SU-DHL-6 (cell line): ENCODE measurements around the gene UBE2Z.
A peak's percentile ranks its signal among the peaks of the same experiment; 100 is the strongest.

Source experiments
- H2AFZ ChIP-seq: fragments of 200-600 bp; sonication (generic); 2 replicates; pipeline ENCODE4 v1.6.1; 2014; ENCODE audit warnings: low read depth, mild to moderate bottlenecking, moderate library complexity, mixed read lengths, antibody characterized with exemption, low read length; ENCODE audit not compliant: severe bottlenecking
- H3F3A ChIP-seq: fragments of 200-600 bp; shearing (Covaris generic); 2 replicates; pipeline ENCODE4 v1.6.0; 2016; ENCODE audit warnings: antibody characterized with exemption, mild to moderate bottlenecking; ENCODE audit not compliant: insufficient read depth
- H3K27ac ChIP-seq: fragments of 200-600 bp; sonication (generic); 2 replicates; pipeline ENCODE4 v1.5.1; 2016; ENCODE audit warnings: low read depth, mild to moderate bottlenecking, low read length, moderate library complexity, mixed read lengths
- H3K27me3 ChIP-seq: fragments of 200-600 bp; sonication (generic), shearing (Covaris generic); 2 replicates; pipeline ENCODE4 v1.6.0; 2014; ENCODE audit warnings: mild to moderate bottlenecking, low read length
- H3K36me3 ChIP-seq: fragments of 200-600 bp; sonication (generic); 2 replicates; pipeline ENCODE4 v1.6.1; 2014; ENCODE audit warnings: mild to moderate bottlenecking, low read length, mixed read lengths
- H3K4me2 ChIP-seq: fragments of 300-600, 200-600 bp; shearing (Covaris generic), sonication (generic); 2 replicates; pipeline ENCODE4 v1.6.0; 2014; ENCODE audit warnings: low read length, low read depth, mild to moderate bottlenecking; ENCODE audit not compliant: poor library complexity, severe bottlenecking
- H3K4me3 ChIP-seq: fragments of 200-600 bp; sonication (generic); 2 replicates; pipeline ENCODE4 v1.5.1; 2014; ENCODE audit warnings: antibody characterized with exemption, low read length, mild to moderate bottlenecking, mixed read lengths; ENCODE audit not compliant: insufficient read depth, poor library complexity, severe bottlenecking
- H3K79me2 ChIP-seq: fragments of 200-600 bp; sonication (generic); 2 replicates; pipeline ENCODE4 v1.6.1; 2014; ENCODE audit warnings: mild to moderate bottlenecking, low read length, moderate library complexity; ENCODE audit not compliant: insufficient read depth
- H3K9ac ChIP-seq: fragments of 200-600 bp; sonication (generic); 2 replicates; pipeline ENCODE4 v1.7.0; 2014; ENCODE audit warnings: mild to moderate bottlenecking, low read length
- H3K9me2 ChIP-seq: fragments of 200-600 bp; sonication (generic); replicated peaks from 2 replicates; pipeline ENCODE4 v1.6.1; 2014; ENCODE audit warnings: low read length; ENCODE audit not compliant: insufficient read depth
- H3K9me3 ChIP-seq: fragments of 200-600 bp; sonication (generic); 2 replicates; pipeline ENCODE4 v1.6.1; 2014; ENCODE audit warnings: low read length, mixed read lengths; ENCODE audit not compliant: insufficient read depth
- H4K20me1 ChIP-seq: fragments of 200-600 bp; sonication (generic); 2 replicates; pipeline ENCODE4 v1.6.1; 2014; ENCODE audit warnings: low read depth, mild to moderate bottlenecking, antibody characterized with exemption, low read length, moderate library complexity, mixed read lengths
- EZH2phosphoT487 ChIP-seq: fragments of 200-600 bp; sonication (generic), shearing (Covaris generic); conservative IDR thresholded peaks from 2 replicates; pipeline ENCODE4 v1.6.1; 2018; ENCODE audit warnings: mild to moderate bottlenecking, antibody characterized with exemption, low read length, moderate library complexity, mixed read lengths
- TF ChIP-seq, protein P1 (sequence below): fragments of 200-600 bp; sonication (generic); IDR thresholded peaks from one replicate; pipeline ENCODE4 v1.5.1; 2017; ENCODE audit warnings: antibody characterized with exemption, mild to moderate bottlenecking, low read length, moderate library complexity; ENCODE audit not compliant: insufficient read depth, poor library complexity, severe bottlenecking

UBE2Z gene

DNA sequence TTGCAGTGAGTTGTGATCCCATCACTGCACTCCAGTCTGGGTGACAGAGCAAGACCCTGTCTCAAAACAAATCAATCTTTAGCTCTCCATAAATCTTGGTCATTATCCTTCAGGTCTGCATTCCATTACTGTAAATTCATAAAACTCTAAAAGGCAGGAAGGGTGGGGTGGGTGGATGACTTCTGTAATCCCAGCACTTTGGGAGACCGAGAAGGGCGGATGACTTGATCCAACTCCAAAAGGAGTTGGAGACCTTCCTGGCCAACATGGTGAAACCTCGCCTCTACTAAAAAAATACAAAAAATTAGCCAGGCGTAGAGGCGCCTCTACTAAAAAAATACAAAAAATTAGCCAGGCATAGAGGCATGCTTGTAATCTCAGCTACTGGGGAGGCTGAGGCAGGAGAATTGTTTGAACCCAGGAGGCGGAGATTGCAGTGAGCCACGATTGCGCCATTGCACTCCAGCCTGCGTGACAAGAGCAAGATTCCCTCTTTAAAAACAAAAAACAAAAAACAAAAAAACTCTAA lies 2.2 kb upstream of the UBE2Z start:
- no peak overlapping the region for H3K4me2 ChIP-seq
- H4K20me1 ChIP-seq, result peaks cover 14% of the 10 kb centered on the region; the same call in 1 of the 2 replicates
- H3K79me2 ChIP-seq, result peaks cover 21% of the 10 kb centered on the region
- H2AFZ ChIP-seq, result no peak overlapping the region
- 0 out of 2 replicates have a peak, but pooled peaks cover 6% of the 10 kb centered on the region for H3F3A ChIP-seq
- H3K27ac ChIP-seq, result no peak overlapping the region
- no peaks in the 10 kb centered on the region for H3K9me2 ChIP-seq
- no peak for TF ChIP-seq EZH2phosphoT487
- TF ChIP-seq, protein P1, sequence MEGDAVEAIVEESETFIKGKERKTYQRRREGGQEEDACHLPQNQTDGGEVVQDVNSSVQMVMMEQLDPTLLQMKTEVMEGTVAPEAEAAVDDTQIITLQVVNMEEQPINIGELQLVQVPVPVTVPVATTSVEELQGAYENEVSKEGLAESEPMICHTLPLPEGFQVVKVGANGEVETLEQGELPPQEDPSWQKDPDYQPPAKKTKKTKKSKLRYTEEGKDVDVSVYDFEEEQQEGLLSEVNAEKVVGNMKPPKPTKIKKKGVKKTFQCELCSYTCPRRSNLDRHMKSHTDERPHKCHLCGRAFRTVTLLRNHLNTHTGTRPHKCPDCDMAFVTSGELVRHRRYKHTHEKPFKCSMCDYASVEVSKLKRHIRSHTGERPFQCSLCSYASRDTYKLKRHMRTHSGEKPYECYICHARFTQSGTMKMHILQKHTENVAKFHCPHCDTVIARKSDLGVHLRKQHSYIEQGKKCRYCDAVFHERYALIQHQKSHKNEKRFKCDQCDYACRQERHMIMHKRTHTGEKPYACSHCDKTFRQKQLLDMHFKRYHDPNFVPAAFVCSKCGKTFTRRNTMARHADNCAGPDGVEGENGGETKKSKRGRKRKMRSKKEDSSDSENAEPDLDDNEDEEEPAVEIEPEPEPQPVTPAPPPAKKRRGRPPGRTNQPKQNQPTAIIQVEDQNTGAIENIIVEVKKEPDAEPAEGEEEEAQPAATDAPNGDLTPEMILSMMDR, result no peak
- no peaks in the 10 kb centered on the region for H3K36me3 ChIP-seq
- no peak overlapping the region for H3K9ac ChIP-seq
- H3K27me3 ChIP-seq, result no peaks in the 10 kb centered on the region
- H3K4me3 ChIP-seq, result no peak overlapping the region
- no peaks in the 10 kb centered on the region for H3K9me3 ChIP-seq

DNA sequence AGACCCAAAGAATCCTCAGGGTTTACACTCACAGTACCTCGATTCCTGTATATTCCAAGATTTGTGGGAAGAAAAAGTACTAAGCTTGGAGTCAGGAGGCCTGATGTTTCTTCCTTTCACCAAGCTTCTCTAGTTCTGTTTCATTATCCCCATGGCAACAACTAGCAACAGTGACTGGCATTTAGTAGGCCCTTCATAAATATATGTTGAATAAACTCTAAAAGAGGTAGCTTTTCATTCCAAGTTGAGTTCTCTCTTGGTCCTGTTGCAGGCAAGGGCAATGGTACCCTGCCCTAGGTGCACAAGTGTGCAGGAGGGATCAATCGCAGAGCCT lies 527 bp upstream of the UBE2Z start:
- no peak for TF ChIP-seq EZH2phosphoT487
- TF ChIP-seq, protein P1, result no peak
- peak overlapping the region; percentile 69 for H3K4me3 ChIP-seq
- H3K9me3 ChIP-seq, result no peaks in the 10 kb centered on the region
- peak overlapping the region; percentile 79 for H3K4me2 ChIP-seq
- H3K27ac ChIP-seq, result peak overlapping the region; percentile 45
- peaks cover 4% of the 10 kb centered on the region; the same call in 1 of the 2 replicates for H3K36me3 ChIP-seq
- peak overlapping the region; percentile 76 for H2AFZ ChIP-seq
- no peaks in the 10 kb centered on the region for H3K27me3 ChIP-seq
- H3K9me2 ChIP-seq, result no peaks in the 10 kb centered on the region
- 0 out of 2 replicates have a peak, but pooled peaks cover 6% of the 10 kb centered on the region for H3F3A ChIP-seq
- peaks cover 37% of the 10 kb centered on the region for H3K79me2 ChIP-seq
- peak overlapping the region; percentile 88 for H3K9ac ChIP-seq
- peaks cover 17% of the 10 kb centered on the region; the same call in 1 of the 2 replicates for H4K20me1 ChIP-seq

DNA sequence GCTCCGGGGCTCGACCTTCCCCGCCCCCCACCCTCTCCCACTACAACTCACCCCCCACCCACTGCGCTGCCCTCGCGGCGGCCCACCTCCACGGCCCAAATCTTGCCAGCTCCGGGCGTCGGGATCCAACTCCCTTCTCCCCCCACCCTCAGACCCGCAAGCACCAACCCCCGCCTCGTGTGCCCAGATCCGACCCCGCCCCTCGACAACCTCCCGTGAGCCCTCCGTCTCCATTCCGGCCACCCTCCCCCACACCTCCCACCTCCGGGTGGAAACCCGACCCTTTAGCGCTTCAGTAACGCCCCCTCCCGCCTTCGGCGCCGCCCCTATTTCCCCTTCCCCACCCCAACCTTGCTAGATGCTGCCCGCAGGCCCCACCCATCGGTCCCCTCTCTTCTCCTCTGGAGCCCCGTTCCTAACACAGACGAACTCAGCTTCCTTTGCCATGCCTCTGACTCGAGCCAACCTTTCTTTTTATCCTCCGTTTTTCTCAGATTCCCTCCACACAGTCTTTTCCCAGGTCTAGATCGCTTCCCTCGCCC lies 717 bp downstream of the UBE2Z start:
- H3K4me3 ChIP-seq, result peak overlapping the region; percentile 69
- H2AFZ ChIP-seq, result no peak overlapping the region
- H3K79me2 ChIP-seq, result peaks cover 49% of the 10 kb centered on the region
- H3K36me3 ChIP-seq, result peaks cover 4% of the 10 kb centered on the region; the same call in 1 of the 2 replicates
- 0 out of 2 replicates have a peak, but pooled peaks cover 6% of the 10 kb centered on the region for H3F3A ChIP-seq
- no peak for TF ChIP-seq EZH2phosphoT487
- TF ChIP-seq, protein P1, result no peak
- no peaks in the 10 kb centered on the region for H3K9me2 ChIP-seq
- H3K9me3 ChIP-seq, result no peaks in the 10 kb centered on the region
- peak overlapping the region; percentile 88 for H3K9ac ChIP-seq
- peak overlapping the region; percentile 79 for H3K4me2 ChIP-seq
- H4K20me1 ChIP-seq, result peaks cover 17% of the 10 kb centered on the region; the same call in 1 of the 2 replicates
- no peaks in the 10 kb centered on the region for H3K27me3 ChIP-seq
- H3K27ac ChIP-seq, result peak overlapping the region; percentile 76
